Trophoblast cell (in vitro differentiated cells and primary cell): ENCODE measurements around the gene ARFGEF3.

Experiments
- DNase-seq, 2 donors: peaks; one replicate each; pipeline ENCODE4 v3.0.0-alpha.2; 2016
- H2AFZ ChIP-seq: 2 replicates; pipeline ENCODE4 v1.6.1; 2013; ENCODE audit warnings: low read length, moderate library complexity, mild to moderate bottlenecking; ENCODE audit not compliant: insufficient read depth, poor library complexity
- H2AK5ac ChIP-seq: 2 replicates; pipeline ENCODE4 v1.6.1; 2013; ENCODE audit warnings: mild to moderate bottlenecking, low read length
- H2BK120ac ChIP-seq: 2 replicates; pipeline ENCODE4 v1.6.1; 2013; ENCODE audit warnings: low read length, mild to moderate bottlenecking, moderate library complexity; ENCODE audit not compliant: insufficient read depth, poor library complexity
- H2BK12ac ChIP-seq: 2 replicates; pipeline ENCODE4 v1.6.1; 2013; ENCODE audit warnings: mild to moderate bottlenecking, low read length, moderate library complexity
- H2BK5ac ChIP-seq: 2 replicates; pipeline ENCODE4 v1.6.1; 2013; ENCODE audit warnings: low read length, low read depth, moderate library complexity, mild to moderate bottlenecking; ENCODE audit not compliant: poor library complexity
- H3K14ac ChIP-seq: 2 replicates; pipeline ENCODE4 v1.6.1; 2013; ENCODE audit warnings: mild to moderate bottlenecking, low read length
- H3K18ac ChIP-seq: 2 replicates; pipeline ENCODE4 v1.6.1; 2013; ENCODE audit warnings: mild to moderate bottlenecking, low read length
- H3K23ac ChIP-seq: 2 replicates; pipeline ENCODE4 v1.6.1; 2013; ENCODE audit warnings: low read length
- H3K27ac ChIP-seq: 2 replicates; pipeline ENCODE4 v1.5.1; 2013; ENCODE audit warnings: low read depth, mild to moderate bottlenecking, inconsistent platforms, low read length, moderate library complexity
- H3K27me3 ChIP-seq: 2 replicates; pipeline ENCODE4 v1.6.1; 2013; ENCODE audit warnings: inconsistent platforms, mild to moderate bottlenecking, low read length, moderate library complexity; ENCODE audit not compliant: insufficient read depth
- H3K36me3 ChIP-seq, 2 experiments: 1 replicate in 1 of 2; 2 replicates in 1 of 2; pipeline ENCODE4 v1.6.1; 2013; ENCODE audit warnings: low read length in 2 of 2, mild to moderate bottlenecking in 2 of 2, moderate library complexity in 1 of 2; ENCODE audit not compliant: insufficient read depth in 2 of 2, control insufficient read depth in 1 of 2
- H3K4ac ChIP-seq: 2 replicates; pipeline ENCODE4 v1.6.1; 2013; ENCODE audit warnings: low read depth, mild to moderate bottlenecking, low read length, moderate library complexity
- H3K4me1 ChIP-seq, 2 experiments: 1 replicate in 1 of 2; 2 replicates in 1 of 2; pipeline ENCODE4 v1.6.1; 2013; ENCODE audit warnings: low read length in 2 of 2, mild to moderate bottlenecking in 2 of 2, moderate library complexity in 1 of 2; ENCODE audit not compliant: insufficient read depth in 2 of 2, control insufficient read depth in 1 of 2
- H3K4me2 ChIP-seq: 2 replicates; pipeline ENCODE4 v1.6.1; 2013; ENCODE audit warnings: inconsistent platforms, mild to moderate bottlenecking, low read length, moderate library complexity
- H3K4me3 ChIP-seq: 2 replicates; pipeline ENCODE4 v1.5.1; 2013; ENCODE audit warnings: mild to moderate bottlenecking, low read depth, low read length, inconsistent platforms
- H3K79me1 ChIP-seq: one replicate; pipeline ENCODE4 v1.6.1; 2013; ENCODE audit warnings: low read length
- H3K79me2 ChIP-seq: 2 replicates; pipeline ENCODE4 v1.6.1; 2013; ENCODE audit warnings: low read length, mild to moderate bottlenecking; ENCODE audit not compliant: control insufficient read depth, insufficient read depth, poor library complexity
- H3K9ac ChIP-seq: 2 replicates; pipeline ENCODE4 v1.6.1; 2013; ENCODE audit warnings: mild to moderate bottlenecking, low read length
- H3K9me3 ChIP-seq: 2 replicates; pipeline ENCODE4 v1.6.1; 2013; ENCODE audit warnings: low read depth, mild to moderate bottlenecking, control low read depth, inconsistent platforms, low read length; ENCODE audit not compliant: insufficient read depth
- H4K12ac ChIP-seq: 2 replicates; pipeline ENCODE4 v1.6.1; 2013; ENCODE audit warnings: low read depth, mild to moderate bottlenecking, low read length, moderate library complexity
- H4K8ac ChIP-seq: 2 replicates; pipeline ENCODE4 v1.6.1; 2013; ENCODE audit warnings: low read depth, mild to moderate bottlenecking, low read length, moderate library complexity
- H4K91ac ChIP-seq: one replicate; pipeline ENCODE4 v1.6.1; 2013; ENCODE audit warnings: low read depth, mild to moderate bottlenecking, low read length, moderate library complexity
- WGBS: extraction: QIAGEN DNeasy Blood & Tissue Kit; methylation state at CpG from one replicate; pipeline ENCODE4 v1.1.7; 2013; ENCODE audit warnings: missing lambda C conversion rate; ENCODE audit not compliant: insufficient read length, insufficient coverage; ENCODE audit errors: extremely low coverage; 5-methylcytosine and 5-hydroxymethylcytosine counted together

ARFGEF3 gene

GRCh38 chr6:138205437-138206094 lies 43.8 kb downstream of the ARFGEF3 start:
- Histone ChIP-seq H3K18ac (no peak overlapping the region), H3K9me3 (no peaks in the 10 kb centered on the region), H3K27ac (no peak overlapping the region), H2AFZ (no peak overlapping the region), H3K9ac (no peak overlapping the region), H3K27me3 (no peaks in the 10 kb centered on the region), H4K8ac (no peak overlapping the region), H3K23ac (no peak overlapping the region), H3K36me3 (no peaks in the 10 kb centered on the region), H3K4me1 (no peaks in the 10 kb centered on the region), H2BK120ac (no peak overlapping the region), H2BK5ac (no peak overlapping the region), H3K79me1 (no peaks in the 10 kb centered on the region), H3K4me2 (no peak overlapping the region), H3K14ac (no peak overlapping the region), H2BK12ac (no peak overlapping the region), H3K4ac (no peak overlapping the region), H2AK5ac (no peak overlapping the region), H3K4me3 (no peak overlapping the region), H4K12ac (no peak overlapping the region), H3K79me2 (no peaks in the 10 kb centered on the region), H4K91ac (no peak overlapping the region)
- WGBS = no CpG with 5 or more reads among the region's 5 CpGs
- DNase-seq = no peak

DNA sequence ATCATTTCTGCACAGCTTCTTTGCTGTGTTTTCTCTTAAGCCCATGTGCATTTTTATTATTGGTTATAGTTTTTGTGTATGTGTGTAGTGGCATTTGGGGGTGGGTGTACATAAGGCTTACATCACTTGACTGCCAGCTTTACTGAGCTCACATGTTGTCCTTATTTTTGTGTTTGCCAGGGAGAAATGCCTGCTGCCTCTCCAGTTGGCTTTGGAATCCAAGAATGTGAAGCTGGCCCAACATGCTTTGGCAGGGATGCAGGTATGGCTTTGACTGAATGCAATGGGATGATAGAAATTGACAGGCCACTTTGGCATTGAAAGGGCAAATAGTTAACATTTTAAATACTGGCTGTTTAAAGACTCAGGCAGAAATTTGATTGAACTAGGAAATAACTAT lies 45.1 kb downstream of the ARFGEF3 start:
- Histone ChIP-seq H3K9me3 (no peaks in the 10 kb centered on the region), H2BK120ac (no peak overlapping the region), H3K79me1 (no peaks in the 10 kb centered on the region), H3K27me3 (no peaks in the 10 kb centered on the region), H4K91ac (no peak overlapping the region), H3K4me1 (no peaks in the 10 kb centered on the region), H3K79me2 (no peaks in the 10 kb centered on the region), H3K36me3 (no peaks in the 10 kb centered on the region), H3K4ac (no peak overlapping the region), H2AK5ac (no peak overlapping the region), H3K4me2 (no peak overlapping the region), H3K9ac (no peak overlapping the region), H3K14ac (no peak overlapping the region), H2BK12ac (no peak overlapping the region), H3K23ac (no peak overlapping the region), H3K4me3 (no peak overlapping the region), H4K8ac (no peak overlapping the region), H2AFZ (no peak overlapping the region), H3K27ac (no peak overlapping the region), H3K18ac (no peak overlapping the region), H2BK5ac (no peak overlapping the region), H4K12ac (no peak overlapping the region)
- DNase-seq = peak in 1 of 2 donors; percentile 49

DNA sequence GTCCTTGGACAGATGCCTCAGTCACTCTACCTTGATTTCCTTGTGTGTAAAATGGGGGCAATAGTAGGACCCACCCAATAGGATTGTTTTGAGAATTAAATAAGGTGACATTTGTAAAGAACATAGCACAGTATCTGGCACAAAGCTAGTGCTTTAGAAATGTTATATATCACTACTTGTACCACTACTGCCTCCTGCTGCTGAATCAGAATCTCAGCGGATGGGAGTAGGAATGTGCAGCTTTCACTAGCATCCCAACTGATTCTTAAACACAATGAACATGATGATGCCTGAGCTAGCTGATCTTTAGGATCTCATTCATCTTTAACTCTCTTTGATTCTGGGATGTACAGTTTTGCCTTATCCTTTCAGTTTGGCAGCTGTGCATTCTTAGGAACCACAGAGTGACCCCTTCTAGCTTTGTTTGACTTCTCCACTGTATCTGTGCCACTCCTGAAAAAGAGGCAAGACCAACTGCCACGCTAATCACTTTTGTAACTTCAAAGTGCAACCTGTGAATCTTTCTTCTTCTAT lies 49.4 kb downstream of the ARFGEF3 start:
- no peak overlapping the region for H4K12ac ChIP-seq
- no peak overlapping the region for H4K91ac ChIP-seq
- no peak overlapping the region for H3K4me3 ChIP-seq
- no peaks in the 10 kb centered on the region for H3K27me3 ChIP-seq
- no peaks in the 10 kb centered on the region for H3K9me3 ChIP-seq
- no peak overlapping the region for H3K14ac ChIP-seq
- H3K23ac ChIP-seq = no peak overlapping the region
- H3K18ac ChIP-seq = no peak overlapping the region
- H2AFZ ChIP-seq = no peak overlapping the region
- DNase-seq = peak in 1 of 2 donors; percentile 11
- H3K27ac ChIP-seq = no peak overlapping the region
- no peaks in the 10 kb centered on the region for H3K79me1 ChIP-seq
- no peak overlapping the region for H2BK5ac ChIP-seq
- no peak overlapping the region for H2BK120ac ChIP-seq
- no peak overlapping the region for H2BK12ac ChIP-seq
- H3K4me1 ChIP-seq = no peaks in the 10 kb centered on the region
- H4K8ac ChIP-seq = no peak overlapping the region
- H3K4ac ChIP-seq = no peak overlapping the region
- no peak overlapping the region for H3K4me2 ChIP-seq
- H2AK5ac ChIP-seq = no peak overlapping the region
- no CpG with 5 or more reads among the region's 2 CpGs for WGBS
- H3K79me2 ChIP-seq = no peaks in the 10 kb centered on the region
- H3K9ac ChIP-seq = no peak overlapping the region
- no peaks in the 10 kb centered on the region for H3K36me3 ChIP-seq

GRCh38 chr6:138211601-138212000 lies 49.9 kb downstream of the ARFGEF3 start:
- Histone ChIP-seq H4K12ac (no peak overlapping the region), H3K27me3 (no peaks in the 10 kb centered on the region), H2BK5ac (no peak overlapping the region), H3K23ac (no peak overlapping the region), H3K9ac (no peak overlapping the region), H4K91ac (no peak overlapping the region), H4K8ac (no peak overlapping the region), H3K9me3 (no peaks in the 10 kb centered on the region), H3K4me1 (no peaks in the 10 kb centered on the region), H3K79me1 (no peaks in the 10 kb centered on the region), H3K4me2 (no peak overlapping the region), H3K27ac (no peak overlapping the region), H2AK5ac (no peak overlapping the region), H3K79me2 (no peaks in the 10 kb centered on the region), H2AFZ (no peak overlapping the region), H2BK120ac (no peak overlapping the region), H3K36me3 (no peaks in the 10 kb centered on the region), H3K4ac (no peak overlapping the region), H3K14ac (no peak overlapping the region), H3K18ac (no peak overlapping the region), H2BK12ac (no peak overlapping the region), H3K4me3 (no peak overlapping the region)
- no CpG with 5 or more reads among the region's 5 CpGs for WGBS
- no peak for DNase-seq
